HG02943 (cell line): ENCODE measurements around the gene WDFY1.
"Not testable (repeated sequence)": the region's sequence is repeated elsewhere in the genome, so short reads cannot be mapped to it uniquely, and the experiment has no call there.

Source experiments
- ATAC-seq: cut with Tn5 transposase; IDR thresholded peaks from one replicate; pipeline ENCODE4 v1.9.1; 2021; ENCODE audit warnings: mild to moderate bottlenecking, low read depth, moderate library complexity; ENCODE audit not compliant: unreplicated experiment

WDFY1 gene

DNA sequence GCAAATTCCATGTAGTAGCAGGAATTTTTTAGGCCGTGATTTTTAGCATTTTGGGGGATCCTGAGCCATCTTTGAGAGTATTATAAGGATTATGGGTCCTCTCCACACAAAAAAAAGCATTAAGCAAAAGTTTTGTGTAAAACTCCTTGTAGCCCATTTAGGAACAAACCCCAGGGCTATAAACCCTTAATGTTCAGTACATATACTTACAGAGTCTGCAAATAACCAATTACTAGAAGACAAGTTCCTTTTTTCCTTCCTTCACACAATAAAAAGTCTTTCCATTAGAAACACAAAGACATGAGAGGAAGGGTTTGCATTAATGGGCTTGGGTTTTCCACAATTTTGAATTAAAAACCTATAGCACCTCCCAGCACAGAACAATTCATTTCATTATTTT is 44.6 kb downstream of the WDFY1 start:
- ATAC-seq = no peak

DNA sequence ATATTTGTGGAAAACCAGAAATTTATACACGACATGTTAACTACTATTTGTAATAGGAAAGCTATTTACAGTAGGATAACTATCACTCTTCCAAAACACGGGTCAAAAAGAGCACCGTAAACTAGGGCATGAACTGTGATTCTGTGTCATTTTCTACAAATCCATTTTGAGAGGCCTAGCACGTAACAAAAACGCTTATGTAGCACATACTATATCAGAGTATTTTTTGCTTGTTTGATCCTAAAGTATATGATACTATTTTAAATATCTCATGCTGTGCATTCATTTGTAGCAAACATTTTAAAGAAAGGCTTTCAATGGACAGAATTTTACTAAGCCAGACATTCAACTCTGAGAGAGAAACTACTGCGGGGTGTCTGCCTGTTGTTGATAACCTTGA is 45.1 kb downstream of the WDFY1 start:
- no peak for ATAC-seq

DNA sequence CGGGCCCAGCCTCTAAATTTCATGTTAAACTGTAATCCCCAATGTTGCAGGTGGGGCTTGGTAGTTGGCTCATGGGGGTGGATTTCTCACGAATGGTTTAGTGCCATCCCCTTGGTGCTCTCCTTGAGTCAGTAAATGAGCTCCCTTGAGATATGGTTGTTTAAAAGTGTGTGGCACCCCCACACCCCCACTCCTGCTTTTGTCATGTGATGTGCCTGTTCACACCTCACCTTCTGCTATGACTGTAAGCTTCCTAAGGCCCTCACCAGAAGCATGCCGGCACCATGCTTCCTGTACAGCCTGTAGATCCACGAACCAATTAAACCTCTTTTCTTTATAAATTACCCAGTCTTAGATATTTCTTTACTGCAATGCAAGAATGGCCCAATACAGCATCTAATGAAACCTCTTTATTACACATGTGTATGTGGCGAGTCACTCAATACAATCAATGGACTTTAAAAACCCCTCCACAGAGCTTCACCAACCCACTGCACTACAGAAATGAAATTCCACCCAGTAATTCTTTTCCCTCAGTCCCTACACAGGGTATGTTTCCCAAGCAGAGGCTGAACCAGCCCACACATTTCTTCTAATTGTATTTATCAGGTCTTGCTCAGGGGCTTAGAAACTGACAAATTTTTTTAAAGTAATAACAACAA is 47.3 kb downstream of the WDFY1 start:
- no peak for ATAC-seq

DNA sequence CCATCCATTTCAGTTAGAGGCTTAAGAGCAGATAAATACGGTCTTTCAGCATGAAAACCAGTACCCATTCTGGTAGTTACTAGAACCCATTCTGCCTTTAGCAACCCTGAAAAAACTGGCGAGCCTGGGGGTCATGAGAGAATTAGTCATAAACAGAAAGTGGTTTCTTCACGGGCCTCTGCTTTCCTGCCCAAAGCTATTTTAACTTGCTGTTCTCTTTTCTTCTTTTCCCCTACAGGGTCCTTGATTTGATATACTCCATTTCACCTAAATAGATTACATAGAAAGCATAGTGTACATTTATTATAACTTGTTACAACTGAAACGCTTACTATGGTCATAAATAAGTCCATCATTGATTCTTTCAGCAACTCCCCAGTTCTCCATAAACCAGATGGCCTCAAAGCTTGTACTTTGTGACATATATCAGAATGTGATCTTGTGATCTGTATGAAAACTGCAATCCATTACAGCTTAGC is 48.3 kb downstream of the WDFY1 start:
- ATAC-seq = peak; percentile 60

DNA sequence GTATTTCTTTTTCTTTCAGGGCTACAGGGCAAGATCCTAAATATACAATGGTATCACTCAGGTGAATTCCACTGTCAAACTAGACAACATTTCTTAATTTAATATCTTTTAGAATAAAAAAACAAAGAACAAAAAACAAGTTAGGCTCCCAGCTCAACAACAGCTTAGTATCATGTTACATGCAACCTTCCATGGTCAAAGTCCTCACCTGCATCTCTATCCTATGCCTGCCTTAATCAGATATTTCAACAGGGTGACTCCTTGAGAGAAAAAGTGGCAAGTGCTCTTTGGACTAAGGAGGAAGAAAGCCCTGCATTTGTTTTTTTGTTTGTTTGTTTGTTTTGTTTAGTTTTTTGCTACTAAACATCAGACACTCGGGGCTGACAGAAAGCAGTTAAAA is 50.2 kb downstream of the WDFY1 start:
- ATAC-seq = no peak

DNA sequence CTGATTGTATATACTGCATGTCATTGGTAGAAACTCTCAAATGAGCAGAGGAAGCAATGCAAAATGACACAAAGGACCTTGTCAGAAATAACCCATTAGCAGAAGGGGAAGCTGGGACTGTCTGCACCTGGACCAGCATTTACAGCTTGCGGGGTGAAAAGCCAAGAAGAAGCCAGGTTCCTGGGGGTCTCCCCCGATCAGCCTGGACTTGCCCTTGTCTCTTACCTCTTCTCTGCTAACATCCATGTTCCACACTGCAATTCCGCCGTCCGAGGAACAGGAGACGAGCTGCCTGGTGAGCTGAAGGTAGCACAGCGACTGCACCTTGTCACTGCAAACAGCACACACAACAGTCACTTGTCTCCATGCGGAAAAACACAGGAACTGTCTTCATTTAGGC is 51.1 kb downstream of the WDFY1 start:
- ATAC-seq = no peak

DNA sequence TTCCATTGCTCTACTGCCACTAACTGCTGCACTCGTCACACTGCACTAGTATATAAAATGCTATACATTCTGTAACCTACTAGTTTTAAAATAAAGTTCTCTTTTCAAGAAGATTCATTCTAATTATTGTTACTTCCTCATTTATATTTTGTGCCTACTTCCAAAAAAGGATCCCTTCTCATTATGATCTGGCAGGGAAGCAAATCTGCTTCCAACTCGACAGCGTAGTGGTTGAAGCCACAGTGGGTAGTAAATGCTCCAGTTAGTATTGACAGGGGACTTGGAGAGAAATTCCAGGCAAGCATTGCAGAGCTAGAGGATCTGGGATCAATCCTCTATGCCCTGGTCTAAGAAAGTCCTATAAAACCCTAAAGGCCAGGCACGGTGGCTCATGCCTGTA is 54.4 kb downstream of the WDFY1 start:
- ATAC-seq = no peak

DNA sequence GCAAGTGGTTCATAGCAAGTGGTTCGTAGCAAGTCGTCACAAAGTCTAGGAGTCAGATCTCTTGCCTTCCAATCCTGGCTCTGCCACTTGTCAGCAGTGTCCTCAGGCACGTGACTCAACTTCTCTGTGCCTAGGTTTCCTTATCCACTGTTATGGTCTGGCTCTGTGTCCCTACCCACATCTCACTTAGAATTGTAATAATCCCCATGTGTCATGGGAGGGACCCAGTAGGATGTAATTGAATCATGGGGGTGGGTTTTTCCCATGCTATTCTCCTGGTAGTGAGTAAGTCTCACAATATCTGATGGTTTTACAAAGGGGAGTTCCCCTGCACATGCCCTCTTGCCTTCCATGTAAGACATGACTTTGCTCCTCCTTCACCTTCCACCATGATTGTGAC is 55.9 kb downstream of the WDFY1 start:
- no peak for ATAC-seq

DNA sequence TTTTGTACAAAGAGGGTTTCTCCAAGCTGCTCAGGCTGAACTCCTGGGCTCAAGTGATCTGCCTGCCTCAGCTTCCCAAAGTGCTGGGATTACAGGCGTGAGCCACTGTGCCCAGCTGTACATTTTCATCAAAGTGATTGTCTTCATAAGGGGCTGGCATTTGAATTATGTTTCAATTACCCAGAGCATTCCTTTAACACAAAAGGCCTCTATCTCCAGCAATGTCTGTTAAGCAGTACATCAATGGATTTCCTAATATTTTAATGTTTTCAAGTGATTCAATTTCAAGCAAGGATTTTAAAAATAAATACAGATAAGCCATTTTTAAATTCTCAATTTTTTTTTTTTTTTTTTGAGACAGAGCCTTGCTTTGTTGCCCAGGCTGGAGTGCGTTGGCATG is 56.9 kb downstream of the WDFY1 start:
- no peak for ATAC-seq

DNA sequence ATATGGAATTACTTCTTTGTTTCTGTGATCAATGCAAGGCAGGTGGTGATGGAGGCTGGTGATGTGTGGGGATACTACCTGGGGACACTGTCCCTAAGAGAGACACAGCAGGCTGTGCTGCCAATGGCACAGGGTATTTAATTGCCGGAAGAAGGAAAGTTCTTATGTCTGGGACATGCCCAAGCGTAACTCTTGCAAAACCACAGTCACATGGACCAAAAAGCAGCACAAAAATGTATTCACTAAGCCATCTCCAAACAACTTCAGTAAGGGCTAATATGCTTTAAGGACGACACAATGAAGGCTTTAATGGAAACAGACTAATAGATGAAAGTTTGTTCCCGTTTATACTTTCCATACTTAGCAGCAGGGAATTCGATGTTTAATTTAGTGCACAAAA is 58.0 kb downstream of the WDFY1 start:
- ATAC-seq = no peak

DNA sequence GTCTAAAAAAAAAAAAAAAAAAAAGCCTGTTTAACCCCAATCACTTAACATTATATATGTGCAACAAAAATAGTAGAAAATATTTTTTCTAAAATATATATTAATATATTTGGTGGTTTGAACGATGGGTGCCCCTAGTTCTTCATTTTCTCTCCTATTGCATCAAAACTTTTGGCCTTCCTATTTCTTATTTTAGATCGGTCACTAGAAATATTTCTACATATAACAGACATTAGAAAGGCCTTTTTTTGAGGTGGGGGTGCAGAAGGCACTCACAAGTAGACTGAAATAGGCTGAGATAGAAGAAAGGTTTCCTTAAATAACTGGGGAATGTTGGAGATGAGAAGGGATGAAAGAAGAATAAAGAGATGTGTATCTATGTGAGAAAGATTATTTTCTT is 58.4 kb downstream of the WDFY1 start:
- ATAC-seq = no peak

DNA sequence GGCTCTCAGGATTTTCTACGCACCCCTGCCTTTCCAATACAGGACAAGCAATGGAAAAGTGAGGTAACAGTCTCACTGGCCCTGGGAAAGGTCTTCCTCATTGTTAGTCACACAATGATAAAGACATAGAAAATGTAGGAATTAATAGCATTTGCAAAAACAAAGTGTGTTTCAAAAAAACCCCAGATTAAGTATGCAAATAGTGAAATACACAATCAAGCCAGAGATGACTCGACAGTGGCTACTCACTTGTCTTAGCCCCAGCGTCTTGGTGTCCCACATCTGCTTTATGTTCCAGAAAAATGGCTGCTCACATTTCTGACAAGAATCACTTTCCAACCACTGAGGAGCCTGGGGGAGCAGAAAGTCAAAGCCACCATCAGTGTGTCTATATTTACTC is 60.7 kb downstream of the WDFY1 start:
- ATAC-seq = no peak

DNA sequence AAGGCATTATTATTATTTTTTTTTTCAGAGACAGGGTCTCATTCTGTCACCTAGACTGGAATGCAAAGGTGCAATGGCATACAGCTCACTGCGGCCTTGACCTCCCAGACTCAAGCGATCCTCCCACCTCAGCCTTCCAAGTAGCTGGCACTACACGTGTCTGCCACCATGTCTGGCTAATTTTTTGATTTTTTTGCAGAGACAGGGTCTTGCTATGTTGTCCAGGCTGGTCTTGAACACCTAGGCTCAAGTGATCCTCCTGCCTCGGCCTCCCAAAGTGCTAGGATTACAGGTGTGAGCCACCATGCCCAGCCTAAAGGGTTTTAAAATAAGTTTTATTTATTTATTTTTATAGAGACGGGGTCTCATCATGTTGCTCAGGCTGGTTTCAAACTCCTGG is 62.4 kb downstream of the WDFY1 start:
- no peak for ATAC-seq

DNA sequence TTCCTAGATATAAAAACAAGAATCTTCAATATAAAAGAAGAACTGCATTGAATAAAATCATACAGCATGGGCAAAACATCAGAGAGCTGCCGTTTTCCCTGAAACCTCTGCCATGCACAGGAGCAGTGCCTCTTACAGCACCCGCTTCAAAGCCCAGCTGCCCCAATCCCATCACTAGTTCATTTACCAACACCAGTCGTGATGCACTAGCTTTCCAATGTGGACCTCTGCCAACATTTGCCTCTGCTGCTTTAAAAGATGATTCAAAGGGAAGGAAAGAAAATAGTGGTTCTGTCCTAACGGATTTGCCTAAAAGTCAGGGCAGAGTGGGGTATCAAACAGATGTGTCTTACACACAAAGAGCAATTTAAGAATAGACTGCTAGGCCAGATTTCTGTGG is 64.3 kb downstream of the WDFY1 start:
- ATAC-seq = no peak

DNA sequence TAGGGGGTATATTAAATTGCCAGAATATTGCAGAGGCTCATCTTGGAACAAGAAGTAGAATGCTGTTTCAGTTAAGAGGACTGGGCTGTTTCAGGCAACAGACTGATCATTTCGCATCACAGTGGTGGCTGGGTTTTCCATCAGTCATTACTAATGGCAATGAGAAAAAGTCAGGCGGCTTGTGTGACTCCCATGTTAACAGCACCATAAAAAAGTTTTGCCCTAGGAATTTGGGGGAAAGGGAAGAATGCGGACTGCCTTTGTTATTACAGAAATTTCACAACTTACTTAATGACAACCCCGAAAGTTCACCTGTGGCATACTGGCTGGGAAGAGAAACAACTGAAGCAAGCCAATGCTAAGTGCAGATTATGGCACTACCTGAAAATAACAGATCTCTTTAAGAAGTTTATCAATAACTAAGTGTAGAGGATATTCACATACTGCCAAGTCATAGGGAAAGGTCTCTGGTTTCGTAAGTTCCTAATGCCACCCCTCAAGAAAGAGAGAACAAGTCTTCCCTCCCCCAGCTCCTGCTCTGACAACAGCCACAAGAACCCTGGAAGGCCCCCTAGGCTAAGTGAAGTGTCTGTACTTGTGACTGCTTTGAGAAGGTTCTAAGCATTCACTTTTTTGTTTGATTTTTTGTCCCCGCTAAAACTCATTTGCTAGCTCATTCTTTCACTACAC is 67.3 kb downstream of the WDFY1 start:
- peak; percentile 57 for ATAC-seq

DNA sequence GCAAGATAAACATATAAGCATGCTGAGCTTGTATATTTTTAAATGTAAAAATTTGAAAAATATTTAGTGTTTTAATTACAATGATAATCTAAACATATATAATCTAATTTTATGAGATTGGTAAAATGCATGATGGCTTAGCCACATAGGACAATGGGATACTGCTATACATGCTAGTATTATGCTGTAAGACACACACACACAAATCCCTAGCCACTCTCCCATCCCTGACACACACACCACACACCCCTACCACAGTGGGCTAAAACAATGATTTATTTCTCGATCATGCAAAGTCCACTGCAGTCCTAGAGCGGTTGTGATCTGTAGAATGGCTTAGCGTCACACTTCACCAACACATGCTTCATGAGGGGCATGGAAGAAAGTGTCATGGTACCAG is 71.5 kb downstream of the WDFY1 start:
- no peak for ATAC-seq

DNA sequence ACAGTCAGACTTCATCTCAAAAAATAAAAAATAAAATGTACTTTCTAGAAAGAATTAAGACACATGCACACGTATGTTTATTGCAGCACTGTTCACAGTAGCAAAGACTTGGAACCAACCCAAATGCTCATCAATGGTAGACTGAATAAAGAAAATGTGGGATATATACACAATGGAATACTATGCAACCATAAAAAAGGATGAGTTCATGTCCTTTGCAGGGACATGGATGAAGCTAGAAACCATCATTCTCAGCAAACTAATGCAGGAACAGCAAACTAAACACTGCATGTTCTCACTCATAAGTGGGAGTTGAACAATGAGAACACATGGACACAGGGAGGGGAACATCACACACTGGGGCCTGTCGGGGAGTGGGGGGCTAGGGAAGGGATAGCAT is 72.4 kb downstream of the WDFY1 start:
- ATAC-seq = not testable (repeated sequence)

DNA sequence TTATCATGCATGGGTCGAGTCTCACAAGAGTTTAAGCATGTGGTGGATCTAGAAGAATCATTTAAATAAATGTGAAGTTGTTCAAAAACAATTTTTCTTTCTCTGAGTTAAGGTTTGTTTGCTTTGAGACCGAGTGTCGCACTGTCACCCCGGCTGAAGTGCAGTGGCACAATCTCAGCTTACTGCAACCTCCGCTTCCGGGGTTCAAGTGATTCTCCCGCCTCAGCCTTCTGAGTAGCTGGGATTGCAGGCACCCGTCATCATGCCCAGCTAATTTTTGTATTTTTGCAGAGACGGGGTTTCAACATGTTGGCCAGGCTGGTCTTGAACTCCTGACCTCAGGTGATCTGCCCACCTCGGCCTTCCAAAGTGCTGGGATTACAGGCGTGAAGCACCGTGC is 73.5 kb downstream of the WDFY1 start:
- not testable (repeated sequence) for ATAC-seq

DNA sequence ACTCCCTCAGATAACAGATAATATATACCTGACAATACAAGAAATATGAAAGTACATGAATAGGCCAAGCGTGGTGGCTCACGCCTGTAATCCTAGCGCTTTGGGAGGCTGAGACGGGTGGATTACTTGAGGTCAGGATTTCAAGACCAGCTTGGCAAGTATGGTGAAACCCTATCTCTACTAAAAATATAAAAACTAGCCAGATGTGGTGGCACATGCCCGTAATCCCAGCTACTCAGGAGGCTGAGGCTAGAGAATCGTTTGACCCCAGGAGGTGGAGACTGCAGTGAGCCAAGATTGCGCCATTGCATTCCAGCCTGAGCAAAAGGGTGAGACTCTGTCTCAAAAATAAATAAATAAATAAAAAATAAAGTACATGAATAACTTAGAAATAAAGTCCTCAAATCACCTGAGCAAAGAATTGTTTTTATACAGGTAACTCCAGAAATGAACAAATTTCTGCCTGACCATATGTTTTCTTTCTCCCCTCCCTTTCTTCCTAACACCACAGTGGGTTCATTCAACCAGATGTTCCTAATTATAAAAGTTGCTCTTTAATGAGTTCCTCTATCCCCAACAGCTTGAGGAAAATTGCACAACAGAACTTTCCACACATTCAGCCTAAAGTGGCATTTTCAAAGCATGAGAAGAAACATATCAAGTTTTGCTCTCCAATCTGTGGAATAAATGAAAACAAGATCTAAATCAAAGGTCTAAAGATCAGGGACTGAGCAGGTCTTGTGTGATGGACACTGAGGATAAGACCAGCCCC is 74.1 kb downstream of the WDFY1 start:
- ATAC-seq = no peak

DNA sequence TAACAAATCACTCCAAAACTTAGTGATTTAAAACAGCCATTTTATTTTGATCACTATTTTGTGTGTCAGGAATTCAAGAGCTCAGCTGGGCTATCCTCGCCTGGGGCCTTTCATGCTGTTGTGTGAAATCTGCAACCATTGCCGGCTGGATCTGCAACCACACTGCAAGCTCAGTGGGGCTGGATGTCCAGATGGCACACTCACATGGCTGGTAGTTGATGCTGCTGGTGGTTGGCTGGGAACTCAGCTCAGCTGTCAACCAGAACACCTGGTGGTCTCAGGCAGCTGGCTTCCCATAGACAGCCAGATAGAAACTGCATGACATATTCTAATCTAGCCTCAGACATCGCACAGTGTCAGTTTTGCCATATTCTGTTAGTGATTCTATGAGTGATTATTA is 77.1 kb downstream of the WDFY1 start:
- ATAC-seq = peak; percentile 91

DNA sequence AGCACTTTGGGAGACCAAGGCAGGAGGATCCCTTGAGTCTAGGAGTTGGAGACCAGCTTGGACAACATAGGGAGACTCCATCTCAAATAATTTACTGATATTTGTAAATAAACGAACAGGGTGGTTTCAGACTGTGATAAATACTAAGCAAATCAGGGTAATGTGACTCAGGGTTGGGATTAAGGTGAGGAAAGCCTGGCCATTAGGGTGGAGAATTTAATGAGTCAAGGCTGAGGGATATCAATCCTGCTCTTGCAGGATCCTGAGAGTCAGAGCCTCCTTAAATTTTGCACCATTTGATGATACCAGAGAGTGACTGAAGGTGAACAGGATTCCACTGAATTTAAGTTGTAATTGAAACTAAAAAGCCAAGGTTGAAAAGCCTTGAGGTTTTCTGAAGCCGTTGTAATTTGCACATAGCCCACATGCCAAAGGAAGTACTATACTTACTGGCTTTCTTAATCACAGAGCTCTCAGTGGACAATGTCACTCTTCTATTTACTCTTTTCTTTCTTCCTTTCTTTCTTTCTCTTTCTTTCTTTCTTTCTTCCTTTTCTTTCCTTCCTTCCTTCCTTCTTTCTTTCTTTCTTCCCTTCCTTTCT is 79.1 kb downstream of the WDFY1 start:
- ATAC-seq = no peak
